Upper lobe of left lung (tissue), 6 donors: Measurements from ENCODE around the gene FOXP4. TPM values are rescaled to one million over a fixed set of nuclear protein-coding genes. Genes with fewer than 3 reads are reported as not detected.

Source experiments
- ATAC-seq, 2 donors: fragments of 200-7000 bp; cut with Tn5 transposase; one replicate each; pipeline ENCODE4 v1.9.1; 2022; ENCODE audit warnings: mild to moderate bottlenecking in 2 of 2, moderate library complexity in 2 of 2; ENCODE audit not compliant: low FRiP score in 2 of 2
- DNase-seq, 2 donors: peaks; one replicate each; pipeline ENCODE4 v3.0.0-alpha.2; 2019 to 2020
- H3K27ac ChIP-seq, 4 donors: fragments of 200-600 bp; sonication (generic); one replicate each; pipeline ENCODE4 v1.5.1; 2016 to 2019
- H3K27me3 ChIP-seq, 4 donors: fragments of 200-600 bp; sonication (generic); one replicate each; pipeline ENCODE4 v1.5.1; 2017 to 2019
- H3K36me3 ChIP-seq, 4 donors: fragments of 200-600 bp; sonication (generic); one replicate each; pipeline ENCODE4 v1.5.1; 2016 to 2019
- H3K4me1 ChIP-seq, 4 donors: fragments of 200-600 bp; sonication (generic); one replicate each; pipeline ENCODE4 v1.5.1; 2018 to 2019
- H3K4me3 ChIP-seq, 4 donors: fragments of 200-600 bp; sonication (generic); one replicate each; pipeline ENCODE4 v1.5.1; 2017 to 2019; ENCODE audit warnings: mild to moderate bottlenecking in 2 of 4, moderate library complexity in 1 of 4
- H3K9me3 ChIP-seq, 4 donors: fragments of 200-600 bp; sonication (generic); one replicate each; pipeline ENCODE4 v1.5.1; 2018 to 2019
- CTCF ChIP-seq, 6 experiments: fragments of 450-650 bp in 4 of 6; fragments of 200-600 bp in 2 of 6; sonication (generic) in 2 of 6; IDR thresholded peaks; one replicate each; pipeline ENCODE4 v1.5.1; 2016 to 2019; ENCODE audit warnings: antibody characterized with exemption in 6 of 6
- EP300 ChIP-seq, 4 donors: sonication (generic); formaldehyde crosslinking; IDR thresholded peaks; one replicate each; pipeline ENCODE4 v1.5.1; 2017; ENCODE audit warnings: antibody characterized with exemption in 4 of 4, control low read depth in 2 of 4
- POLR2A ChIP-seq, 4 donors: fragments of 450-650 bp; IDR thresholded peaks; one replicate each; pipeline ENCODE4 v1.5.1; 2016 to 2017; ENCODE audit warnings: antibody characterized with exemption in 4 of 4, mild to moderate bottlenecking in 2 of 4
- POLR2AphosphoS5 ChIP-seq, 2 donors: sonication (generic); formaldehyde crosslinking; IDR thresholded peaks; one replicate each; pipeline ENCODE4 v1.5.1; 2017; ENCODE audit warnings: antibody characterized with exemption in 2 of 2
- WGBS, 2 donors: methylation state at CpG; one replicate each; pipeline ENCODE4 v1.1.5; 2017 to 2018; 5-methylcytosine and 5-hydroxymethylcytosine counted together
- total RNA-seq, 6 donors: library from RNA; depleted of rRNA in 4 of 6; stranded (reverse); fragments of >200 nt in 4 of 6; gene quantifications; one replicate each; pipeline versions ENCODE4 v1.1.0 to v1.2.1, GENCODE V29; 2016 to 2021
- donor health status: DM: no; HTN: no; CAD: no; lungs with moderate emphysema.
- donor health status: DM: no; HTN: yes; CAD: no; lungs with severe emphysema.

The FOXP4 gene
- total RNA-seq, 6 donors from 2014 or later, result 21.0 to 52.2 (median 27.7) TPM

- WGBS, 2 donors, result 92 to 94% methylated on average over 7 of the region's 7 CpGs
- ATAC-seq, result no peak
These were observed 27.1 kb downstream of the FOXP4 start for GRCh38 chr6:41573276-41573675.

GRCh38 chr6:41573985-41574384 lies 27.8 kb downstream of the FOXP4 start:
- 73 to 90% methylated on average over 1 of the region's 1 CpG for WGBS, 2 donors
- Histone ChIP-seq H3K27ac (no peak overlapping the region), H3K4me3 (no peak overlapping the region), H3K9me3 (no peaks in the 10 kb centered on the region), H3K27me3 (no peaks in the 10 kb centered on the region), H3K36me3 (peaks cover 0 to 8% (median 2%) of the 10 kb centered on the region in 4 donors), H3K4me1 (peaks cover 15 to 47% (median 40%) of the 10 kb centered on the region in 4 donors)
- TF ChIP-seq POLR2A (IDR thresholded peaks at IDR 0.05), result no peak
- TF ChIP-seq EP300 (IDR thresholded peaks at IDR 0.05), result no peak
- TF ChIP-seq CTCF (IDR thresholded peaks at IDR 0.05), result no peak
- no peak for TF ChIP-seq POLR2AphosphoS5 (IDR thresholded peaks at IDR 0.05)
- DNase-seq, result no peak
- no peak for ATAC-seq

More at GRCh38 chr6:41573276-41573675, 27.1 kb downstream of the FOXP4 start:
- H3K27ac ChIP-seq, result no peak overlapping the region
- TF ChIP-seq EP300 (IDR thresholded peaks at IDR 0.05) (no peak), CTCF (IDR thresholded peaks at IDR 0.05) (no peak), POLR2A (IDR thresholded peaks at IDR 0.05) (no peak), POLR2AphosphoS5 (IDR thresholded peaks at IDR 0.05) (no peak)
- H3K4me3 ChIP-seq, result no peak overlapping the region
- no peaks in the 10 kb centered on the region for H3K27me3 ChIP-seq
- peaks cover 8 to 47% (median 40%) of the 10 kb centered on the region in 4 donors for H3K4me1 ChIP-seq
- peaks cover 0 to 8% (median 2%) of the 10 kb centered on the region in 4 donors for H3K36me3 ChIP-seq
- no peak for DNase-seq
- H3K9me3 ChIP-seq, result no peaks in the 10 kb centered on the region

- ATAC-seq (no peak), DNase-seq (no peak)
- H3K27ac ChIP-seq, result peak overlapping the region in 1 of 4 donors; percentile 37
- peaks cover 0 to 8% (median 0%) of the 10 kb centered on the region in 4 donors for H3K36me3 ChIP-seq
- H3K9me3 ChIP-seq, result no peaks in the 10 kb centered on the region
- H3K4me1 ChIP-seq, result peaks cover 15 to 37% (median 32%) of the 10 kb centered on the region in 4 donors
- TF ChIP-seq POLR2A (IDR thresholded peaks at IDR 0.05), result no peak
- H3K4me3 ChIP-seq, result no peak overlapping the region
- 43 to 67% methylated on average over 1 to 2 of the region's 2 CpGs for WGBS, 2 donors
- no peaks in the 10 kb centered on the region for H3K27me3 ChIP-seq
These were observed 29.4 kb downstream of the FOXP4 start for GRCh38 chr6:41575598-41575997.

- Histone ChIP-seq H3K27ac (peak overlapping the region in 1 of 4 donors; percentile 38), H3K36me3 (no peaks in the 10 kb centered on the region), H3K27me3 (no peaks in the 10 kb centered on the region), H3K4me3 (no peak overlapping the region), H3K9me3 (no peaks in the 10 kb centered on the region), H3K4me1 (peaks cover 19 to 46% (median 35%) of the 10 kb centered on the region in 4 donors)
- ATAC-seq (no peak), DNase-seq (peak in 1 of 2 donors; percentile 56)
- WGBS, 2 donors, result 70 to 75% methylated on average over 2 to 4 of the region's 4 CpGs
- no peak for TF ChIP-seq CTCF (IDR thresholded peaks at IDR 0.05)
- TF ChIP-seq POLR2A (IDR thresholded peaks at IDR 0.05), result no peak
- TF ChIP-seq POLR2AphosphoS5 (IDR thresholded peaks at IDR 0.05), result no peak
- no peak for TF ChIP-seq EP300 (IDR thresholded peaks at IDR 0.05)
These were observed 30.5 kb downstream of the FOXP4 start for GRCh38 chr6:41576667-41577066.

- Histone ChIP-seq H3K36me3 (no peaks in the 10 kb centered on the region), H3K9me3 (no peaks in the 10 kb centered on the region), H3K4me3 (no peak overlapping the region), H3K27ac (peak overlapping the region in 2 of 4 donors; percentile 22 to 38), H3K27me3 (no peaks in the 10 kb centered on the region), H3K4me1 (peaks cover 19 to 46% (median 34%) of the 10 kb centered on the region in 4 donors)
- WGBS, 2 donors, result 70 to 71% methylated on average over 3 to 5 of the region's 5 CpGs
- TF ChIP-seq POLR2AphosphoS5 (IDR thresholded peaks at IDR 0.05), result no peak
- TF ChIP-seq EP300 (IDR thresholded peaks at IDR 0.05), result no peak
- TF ChIP-seq POLR2A (IDR thresholded peaks at IDR 0.05), result no peak
- TF ChIP-seq CTCF (IDR thresholded peaks at IDR 0.05), result no peak
- DNase-seq (peak in 1 of 2 donors; percentile 79), ATAC-seq (peak; percentile 24 to 41)
These were observed 31.4 kb downstream of the FOXP4 start for GRCh38 chr6:41577356-41578216.
